ENCODE results near the gene GABRD. TPM values are rescaled to one million over a fixed set of nuclear protein-coding genes. Genes with fewer than 3 reads are reported as not detected.

GABRD gene
- total and polyA plus RNA-seq, 10 of the 15 experiments (the other 5 are each of a cell fraction or from before 2014, with no cell fraction given), result not detected

DNA sequence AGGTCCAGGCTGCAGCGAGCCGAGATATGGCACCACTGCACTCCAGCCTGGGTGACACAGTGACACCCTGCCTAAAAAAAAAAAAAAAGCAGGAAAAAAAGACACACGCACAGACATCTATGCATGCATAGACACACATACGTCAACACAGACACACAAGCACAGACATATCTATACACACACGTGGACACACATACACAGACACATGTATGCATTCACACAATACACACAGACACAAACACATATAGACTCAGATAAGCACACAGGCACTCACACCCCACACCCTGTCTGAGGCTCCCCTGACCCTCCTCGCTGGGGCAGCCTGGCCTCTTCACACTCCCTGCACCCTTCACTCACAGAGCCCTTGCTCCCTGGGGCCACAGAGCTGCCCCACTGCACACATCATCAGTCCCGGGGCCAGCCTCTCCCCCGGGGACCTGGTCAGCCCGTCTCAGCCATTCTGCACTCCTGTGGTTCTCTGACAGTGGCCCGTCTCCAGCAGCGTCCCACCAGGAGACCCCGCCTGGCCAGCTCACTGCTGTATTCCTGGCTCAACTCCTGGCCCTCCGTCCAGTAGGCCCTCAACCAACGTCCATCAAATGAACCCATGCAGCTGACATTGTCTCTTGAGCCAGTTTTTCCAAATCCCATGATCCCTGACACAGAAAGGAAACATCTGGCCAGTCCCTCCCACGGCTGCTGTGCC, 26.5 kb downstream of the GABRD start (continued):
- no peak for TF ChIP-seq SMC3 (IDR thresholded peaks at IDR 0.05; ENCODE audit: borderline replicate concordance, low read length)

- no peak overlapping the region for H3K4me3 ChIP-seq
- H3K9ac ChIP-seq (ENCODE audit: control insufficient read depth, insufficient read depth, low read length), result no peak overlapping the region
- no peaks in the 10 kb centered on the region for H3K36me3 ChIP-seq (ENCODE audit: control insufficient read depth in 2 of 2, insufficient read depth in 2 of 2, low read length in 1 of 2)
- H3K4me1 ChIP-seq (ENCODE audit: control insufficient read depth, insufficient read depth, low read length), result no peaks in the 10 kb centered on the region
- H3K4me2 ChIP-seq (ENCODE audit: control insufficient read depth, insufficient read depth), result no peak overlapping the region
- intact Hi-C loops (cut with micrococcal nuclease; ENCODE audit: unreplicated experiment), result loop anchor here (1.0 to 5.0 kb wide), 2 partner anchors 86 to 104 kb away; no protein-coding TSS in a partner anchor
- DNase-seq (ENCODE audit: low read depth, low spot score), result no peak
- peak; percentile 87 for ATAC-seq
- BruUV-seq (replicated peaks), result no TSS peak
- CTCF ChIA-PET, result interaction anchor here (0.9 to 1.1 kb wide), 3 partner anchors 13 to 141 kb away, joined by 3 to 4 read pairs (median 4); no protein-coding TSS in a partner anchor
- RAD21 ChIA-PET (ENCODE audit: unreplicated experiment), result no interaction called here
- no peaks in the 10 kb centered on the region for H3K9me3 ChIP-seq (replicated peaks; ENCODE audit: control insufficient read depth, insufficient read depth, low read length)
- H2AFZ ChIP-seq (ENCODE audit: control insufficient read depth, low read depth, low read length), result no peak overlapping the region
- H3K27me3 ChIP-seq (replicated peaks in 1 of 2; ENCODE audit: control insufficient read depth in 2 of 2, insufficient read depth in 2 of 2, low read length in 1 of 2), result peaks cover 0 to 3% of the 10 kb centered on the region in 2 experiments; a peak in 3 of 4 replicates
- POLR2A ChIA-PET, result no interaction called here
- no peaks in the 10 kb centered on the region for H3K79me2 ChIP-seq (ENCODE audit: control insufficient read depth, insufficient read depth, low read length)
- SMC1A ChIA-PET (ENCODE audit: uncharacterized antibody, unreplicated experiment), result no interaction called here
- H3K27ac ChIP-seq (ENCODE audit: control insufficient read depth, insufficient read depth), result no peak overlapping the region
- WGBS (ENCODE audit: insufficient coverage, insufficient replicate concordance, low lambda C conversion rate, missing lambda C conversion rate), result 11% methylated on average over 20 of the region's 20 CpGs
- no peaks in the 10 kb centered on the region for H4K20me1 ChIP-seq (ENCODE audit: control insufficient read depth, insufficient read depth)
- in situ Hi-C loops (cut with MboI), result no loop called here
- no peak for FAIRE-seq
- TF ChIP-seq BHLHE40 (IDR thresholded peaks at IDR 0.05; ENCODE audit: borderline replicate concordance in 1 of 2, low read depth in 2 of 2, low read length in 1 of 2), result no peak
- no peak for TF ChIP-seq DPF2 (IDR thresholded peaks at IDR 0.05)
- no peak for TF ChIP-seq SMARCA5 (IDR thresholded peaks at IDR 0.05)
- no peak for TF ChIP-seq ZNF622 (IDR thresholded peaks at IDR 0.05)
- no peak for TF ChIP-seq HSF1 (IDR thresholded peaks at IDR 0.05; ENCODE audit: low read depth, low read length)
- peak; percentile 62 to 80 (median 65) for TF ChIP-seq CTCF (IDR thresholded peaks at IDR 0.05 in 2 of 3, conservative IDR thresholded peaks at IDR 0.05 in 1 of 3; ENCODE audit: control insufficient read depth in 2 of 3, extremely low read depth in 1 of 3, insufficient read depth in 1 of 3, low read depth in 3 of 3, low read length in 3 of 3)
- peak; percentile 36; the same call in 1 of the 2 replicates for TF ChIP-seq RAD21 (IDR thresholded peaks at IDR 0.05; ENCODE audit: insufficient read depth, low read depth, low read length)
- TF ChIP-seq, protein P1, sequence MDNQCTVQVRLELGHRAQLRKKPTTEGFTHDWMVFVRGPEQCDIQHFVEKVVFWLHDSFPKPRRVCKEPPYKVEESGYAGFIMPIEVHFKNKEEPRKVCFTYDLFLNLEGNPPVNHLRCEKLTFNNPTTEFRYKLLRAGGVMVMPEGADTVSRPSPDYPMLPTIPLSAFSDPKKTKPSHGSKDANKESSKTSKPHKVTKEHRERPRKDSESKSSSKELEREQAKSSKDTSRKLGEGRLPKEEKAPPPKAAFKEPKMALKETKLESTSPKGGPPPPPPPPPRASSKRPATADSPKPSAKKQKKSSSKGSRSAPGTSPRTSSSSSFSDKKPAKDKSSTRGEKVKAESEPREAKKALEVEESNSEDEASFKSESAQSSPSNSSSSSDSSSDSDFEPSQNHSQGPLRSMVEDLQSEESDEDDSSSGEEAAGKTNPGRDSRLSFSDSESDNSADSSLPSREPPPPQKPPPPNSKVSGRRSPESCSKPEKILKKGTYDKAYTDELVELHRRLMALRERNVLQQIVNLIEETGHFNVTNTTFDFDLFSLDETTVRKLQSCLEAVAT (IDR thresholded peaks at IDR 0.05), result no peak
- TF ChIP-seq SMC3 (IDR thresholded peaks at IDR 0.05; ENCODE audit: borderline replicate concordance, low read length), result peak; percentile 30; the same call in 1 of the 2 replicates
- no peak for TF ChIP-seq SRF (IDR thresholded peaks at IDR 0.05; ENCODE audit: low read depth in 2 of 2, low read length in 2 of 2)
These were observed 27.2 kb downstream of the GABRD start for GRCh38 chr1:2046174-2046917.

Data from GM12878 (cell line).